Adrenal gland (tissue), 12 donors: Measurements from ENCODE around the gene FHAD1. TPM values are rescaled to one million over a fixed set of nuclear protein-coding genes. Genes with fewer than 3 reads are reported as not detected.

Source experiments
- DNase-seq, 7 donors: peaks; one replicate each; pipeline ENCODE4 v3.0.0-alpha.2; 2019 to 2020
- H3K27ac ChIP-seq, 5 donors: fragments of 200-600 bp; sonication (generic) in 4 of 5; 1 replicate in 3 of 5; 2 replicates in 2 of 5; pipeline versions ENCODE4 v1.5.1 to v1.8.0; 2016 to 2020; ENCODE audit warnings: mild to moderate bottlenecking in 1 of 5
- H3K27me3 ChIP-seq: fragments of 200-600 bp; 2 replicates; pipeline ENCODE4 v1.8.0; 2021
- H3K36me3 ChIP-seq, 2 donors: fragments of 200-600 bp; replicated peaks in 1 of 2; 1 replicate in 1 of 2; 2 replicates in 1 of 2; pipeline versions ENCODE4 v1.5.1 to v1.8.0; 2018 to 2022
- H3K4me1 ChIP-seq, 2 donors: fragments of 200-600 bp; replicated peaks in 1 of 2; 1 replicate in 1 of 2; 2 replicates in 1 of 2; pipeline versions ENCODE4 v1.5.1 to v1.8.0; 2018 to 2021
- H3K4me3 ChIP-seq, 4 donors: fragments of 200-600 bp; sonication (generic) in 3 of 4; one replicate each; pipeline ENCODE4 v1.5.1; 2016 to 2018
- H3K9me3 ChIP-seq, 3 donors: fragments of 200-600 bp; sonication (generic) in 1 of 3; replicated peaks in 1 of 3; 1 replicate in 2 of 3; 2 replicates in 1 of 3; pipeline versions ENCODE4 v1.5.1 to v1.8.0; 2016 to 2021
- CTCF ChIP-seq, 6 experiments: fragments of 450-650 bp in 4 of 6; fragments of 200-600 bp in 2 of 6; sonication (generic) in 1 of 6; IDR thresholded peaks; 1 replicate in 5 of 6; 2 replicates in 1 of 6; pipeline versions ENCODE4 v1.5.1 to v1.8.0; 2016 to 2021; ENCODE audit warnings: antibody characterized with exemption in 6 of 6, mild to moderate bottlenecking in 2 of 6, moderate library complexity in 1 of 6
- POLR2A ChIP-seq, 2 donors: fragments of 450-650 bp; IDR thresholded peaks; one replicate each; pipeline ENCODE4 v1.6.1; 2017; ENCODE audit warnings: antibody characterized with exemption in 2 of 2, mild to moderate bottlenecking in 2 of 2, moderate library complexity in 1 of 2
- WGBS, 4 donors: extraction: QIAGEN DNeasy Blood & Tissue Kit in 2 of 4; methylation state at CpG; one replicate each; pipeline versions ENCODE4 v1.1.5 to v1.1.7; 2013 to 2017; 5-methylcytosine and 5-hydroxymethylcytosine counted together
- intact Hi-C, 2 donors: fragments of 100-400 bp; cut with DNase I; formaldehyde crosslinking; loops; one replicate each; pipeline versions ENCODE4 v1.14.1 to v1.15.0; 2022 to 2023
- polyA plus RNA-seq, 3 donors: library from polyadenylated mRNA; stranded (reverse); fragments of 200-250 nt in 2 of 3; fragments of 350-450 nt in 1 of 3; fragmentation: Illumina TruSeq in 1 of 3; extraction: RNeasy Lipid Tissue Mini Kit (QIAGEN cat#74804) in 1 of 3; gene quantifications; one replicate each; pipeline ENCODE4 v1.2.3, GENCODE V29; 2013 to 2014
- total RNA-seq, 9 donors: library from RNA; depleted of rRNA in 4 of 9; stranded (reverse); fragments of >200 nt in 4 of 9; fragments of 120-200 nt in 1 of 9; fragmentation: NEBNext Ultra II Directional in 1 of 9; extraction: Animal tissue kit (Norgen Biotek cat#: 25700) in 1 of 9; gene quantifications; one replicate each; pipeline versions ENCODE4 v1.1.0 to v1.2.4, GENCODE V29; 2013 to 2023
- donor health status: healthy with polysubstance abuse.
- donor health status: Bipolar disorder and iron deficiency.
- donor health status: DM: yes; HTN: yes; CAD: no.
- donor health status: DM: no; HTN: no; CAD: no.
- donor health status: DM: no; HTN: no; CAD: no.
- donor health status: DM: yes; HTN: yes; CAD: no.

FHAD1 gene
- total and polyA plus RNA-seq, 12 donors = 0.09 to 1.6 (median 0.57) TPM; not detected in 1

GRCh38 chr1:15323351-15323988, 76.4 kb downstream of the FHAD1 start:
- H3K4me3 ChIP-seq = no peak overlapping the region
- no peaks in the 10 kb centered on the region for H3K36me3 ChIP-seq
- H3K4me1 ChIP-seq = peaks cover 7 to 18% of the 10 kb centered on the region in 2 donors
- TF ChIP-seq CTCF (IDR thresholded peaks at IDR 0.05) = peak; percentile 97 to 100 (median 98)
- TF ChIP-seq POLR2A (IDR thresholded peaks at IDR 0.05) = no peak
- H3K27me3 ChIP-seq = no peaks in the 10 kb centered on the region
- H3K9me3 ChIP-seq = no peaks in the 10 kb centered on the region
- peak overlapping the region in 4 of 5 donors; percentile 35 to 86 (median 82) for H3K27ac ChIP-seq
- intact Hi-C loops = loop anchor here in 1 of 2 donors (5.0 kb wide), 1 partner anchor 179 kb away; no protein-coding TSS in a partner anchor
- peak; percentile 79 to 95 (median 87) for DNase-seq
- WGBS, 4 donors = 21 to 29% (median 27%) methylated on average over 12 to 15 of the region's 15 CpGs

- Histone ChIP-seq H3K27me3 (no peaks in the 10 kb centered on the region), H3K36me3 (no peaks in the 10 kb centered on the region), H3K9me3 (no peaks in the 10 kb centered on the region), H3K4me3 (no peak overlapping the region), H3K27ac (peak overlapping the region in 2 of 5 donors; percentile 81 to 86), H3K4me1 (peaks cover 7 to 26% of the 10 kb centered on the region in 2 donors)
- no peak for DNase-seq
- TF ChIP-seq POLR2A (IDR thresholded peaks at IDR 0.05) = no peak
- no peak for TF ChIP-seq CTCF (IDR thresholded peaks at IDR 0.05)
- intact Hi-C loops = loop anchor here in 1 of 2 donors (5.0 kb wide), 1 partner anchor 178 kb away; no protein-coding TSS in a partner anchor
- WGBS, 4 donors = 41 to 54% (median 49%) methylated on average over 20 to 24 of the region's 24 CpGs
Observed at GRCh38 chr1:15323989-15324868, 77.2 kb downstream of the FHAD1 start.

GRCh38 chr1:15324869-15325335, 77.9 kb downstream of the FHAD1 start:
- no peaks in the 10 kb centered on the region for H3K36me3 ChIP-seq
- TF ChIP-seq CTCF (IDR thresholded peaks at IDR 0.05) (no peak), POLR2A (IDR thresholded peaks at IDR 0.05) (no peak)
- 71 to 84% (median 78%) methylated on average over 9 of the region's 9 CpGs for WGBS, 4 donors
- H3K9me3 ChIP-seq = no peaks in the 10 kb centered on the region
- DNase-seq = no peak
- no peaks in the 10 kb centered on the region for H3K27me3 ChIP-seq
- H3K4me3 ChIP-seq = no peak overlapping the region
- H3K4me1 ChIP-seq = peaks cover 7 to 32% of the 10 kb centered on the region in 2 donors
- H3K27ac ChIP-seq = no peak overlapping the region
- intact Hi-C loops = loop anchor here (5.0 kb wide), 2 partner anchors 107 to 177 kb away; no protein-coding TSS in a partner anchor
